AG10803 (cell line): ENCODE results near the gene DOCK4.
A peak's percentile ranks its signal among the peaks of the same experiment; 100 is the strongest.

Source experiments
- DNase-seq: peaks from one replicate; pipeline ENCODE4 v3.0.0; 2010; ENCODE audit warnings: low read depth
- H3K4me3 ChIP-seq: 2 replicates; pipeline ENCODE4 v1.5.1; 2011; ENCODE audit warnings: mild to moderate bottlenecking, low read length, control low read depth
- CTCF ChIP-seq: conservative IDR thresholded peaks from 2 replicates; pipeline ENCODE4 v1.5.1; 2011; ENCODE audit warnings: mild to moderate bottlenecking, low read length, control low read depth, inconsistent platforms

The DOCK4 gene

DNA sequence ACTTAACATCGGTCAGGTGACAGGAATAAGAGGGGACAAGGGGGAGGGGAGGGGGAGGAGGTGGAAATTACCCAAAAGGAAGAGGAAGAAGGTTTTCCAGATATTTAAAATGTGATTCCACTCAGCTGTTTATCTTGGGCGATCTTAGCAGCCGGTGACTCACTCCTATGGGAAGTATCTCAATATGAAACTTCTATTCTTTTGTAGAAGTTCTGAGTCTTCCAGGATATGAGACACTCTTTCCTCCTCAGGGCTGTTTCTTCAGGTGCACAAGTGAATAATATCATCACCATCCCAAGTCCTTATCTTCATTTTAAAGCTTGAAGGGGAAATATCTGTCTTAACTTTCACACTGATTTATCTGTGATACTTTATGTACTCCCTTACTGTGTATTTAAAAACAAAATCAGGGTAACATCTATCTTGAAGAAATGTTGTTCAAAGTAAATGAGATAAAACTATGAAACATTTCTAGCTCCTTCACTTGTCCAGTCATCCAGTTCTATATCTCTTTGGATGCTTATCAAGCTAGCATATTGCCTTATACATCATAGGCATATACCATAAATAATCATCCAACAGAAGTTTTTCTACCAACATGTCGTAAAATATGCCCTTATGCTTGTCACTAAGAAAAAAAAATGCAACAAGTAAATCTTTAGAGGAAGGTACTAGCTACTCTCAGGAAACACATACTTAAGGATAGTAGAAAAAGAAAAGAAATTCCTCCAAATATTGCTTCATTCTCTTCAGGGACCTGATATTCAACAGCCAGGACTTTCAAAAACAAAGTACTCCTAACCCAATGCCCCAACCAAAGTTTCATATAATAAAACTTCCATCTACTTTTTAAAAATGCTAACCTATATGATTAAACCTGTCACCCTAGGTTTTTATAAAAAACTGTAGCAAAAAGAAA lies 13.7 kb downstream of the DOCK4 start:
- peak; percentile 24 for DNase-seq
- no peak for TF ChIP-seq CTCF
- no peak overlapping the region for H3K4me3 ChIP-seq

GRCh38 chr7:112190120-112190519 lies 16.1 kb downstream of the DOCK4 start:
- no peak overlapping the region for H3K4me3 ChIP-seq
- TF ChIP-seq CTCF: no peak
- DNase-seq: no peak

DNA sequence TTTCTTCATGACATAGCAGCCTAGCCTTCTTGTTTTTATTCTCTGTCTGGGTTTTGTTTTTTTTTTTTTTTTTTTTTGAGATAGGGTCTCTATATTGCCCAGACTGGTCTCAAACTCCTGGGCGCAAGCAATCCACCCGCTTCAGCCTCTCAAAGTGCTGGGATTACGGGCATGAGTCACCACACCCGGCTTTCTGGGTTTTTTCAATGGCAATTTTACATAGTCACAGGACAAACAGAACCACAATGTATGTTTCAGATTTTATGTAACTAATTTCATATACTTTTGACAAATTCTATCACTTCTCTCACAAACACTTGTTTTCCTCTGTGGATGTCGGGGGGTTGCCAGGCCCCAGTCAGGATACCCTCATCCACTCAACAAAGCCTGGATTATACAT lies 16.5 kb downstream of the DOCK4 start:
- TF ChIP-seq CTCF: no peak
- DNase-seq: no peak
- no peak overlapping the region for H3K4me3 ChIP-seq

- no peak for TF ChIP-seq CTCF
- H3K4me3 ChIP-seq: no peak overlapping the region
These were observed 17.9 kb downstream of the DOCK4 start for GRCh38 chr7:112188257-112188656.

GRCh38 chr7:112186300-112186699 lies 19.9 kb downstream of the DOCK4 start:
- no peak overlapping the region for H3K4me3 ChIP-seq
- no peak for DNase-seq
- TF ChIP-seq CTCF: no peak

More at GRCh38 chr7:112188257-112188656, 17.9 kb downstream of the DOCK4 start:
- DNase-seq: no peak

GRCh38 chr7:112185005-112185834 lies 21.0 kb downstream of the DOCK4 start:
- no peak for DNase-seq
- H3K4me3 ChIP-seq: no peak overlapping the region
- TF ChIP-seq CTCF: no peak
